Tibial nerve (tissue), 4 donors: Measurements from ENCODE around the gene TMIGD3. TPM values are rescaled to one million over a fixed set of nuclear protein-coding genes. Genes with fewer than 3 reads are reported as not detected.

ENCODE experiments used
- DNase-seq, 2 donors: peaks; one replicate each; pipeline ENCODE4 v3.0.0-alpha.2; 2019; ENCODE audit warnings: low spot score in 2 of 2
- H3K27ac ChIP-seq, 4 donors: fragments of 200-600 bp; sonication (generic) in 3 of 4; one replicate each; pipeline ENCODE4 v1.5.1; 2017 to 2019; ENCODE audit warnings: mild to moderate bottlenecking in 1 of 4
- H3K27me3 ChIP-seq, 2 donors: fragments of 200-600 bp; sonication (generic) in 1 of 2; one replicate each; pipeline versions ENCODE4 v1.5.1 to v1.6.0; 2017 to 2019
- H3K36me3 ChIP-seq, 3 donors: fragments of 200-600 bp; sonication (generic); one replicate each; pipeline ENCODE4 v1.5.1; 2018 to 2019
- H3K4me1 ChIP-seq, 4 donors: fragments of 200-600 bp; sonication (generic) in 3 of 4; one replicate each; pipeline ENCODE4 v1.5.1; 2017 to 2019
- H3K4me3 ChIP-seq, 4 donors: fragments of 200-600 bp; sonication (generic) in 3 of 4; one replicate each; pipeline ENCODE4 v1.5.1; 2017 to 2019; ENCODE audit warnings: mild to moderate bottlenecking in 1 of 4, moderate library complexity in 1 of 4
- H3K9me3 ChIP-seq, 4 donors: fragments of 200-600 bp; sonication (generic) in 3 of 4; one replicate each; pipeline ENCODE4 v1.5.1; 2017 to 2019
- EP300 ChIP-seq, 2 donors: sonication (generic); formaldehyde crosslinking; IDR thresholded peaks; one replicate each; pipeline ENCODE4 v1.6.1; 2017; ENCODE audit warnings: antibody characterized with exemption in 2 of 2, mild to moderate bottlenecking in 1 of 2
- POLR2A ChIP-seq, 2 donors: fragments of 450-650 bp; IDR thresholded peaks; one replicate each; pipeline ENCODE4 v1.6.1; 2017; ENCODE audit warnings: antibody characterized with exemption in 2 of 2, mild to moderate bottlenecking in 2 of 2, moderate library complexity in 2 of 2
- WGBS, 2 donors: methylation state at CpG; one replicate each; pipeline ENCODE4 v1.1.5; 2018; 5-methylcytosine and 5-hydroxymethylcytosine counted together
- total RNA-seq, 4 donors: library from RNA; depleted of rRNA; stranded (reverse); fragments of >200 nt; gene quantifications; one replicate each; pipeline ENCODE4 v1.1.0, GENCODE V29; 2016
- TF ChIP-seq, protein P1 (sequence below), 5 experiments: fragments of 200-600 bp in 3 of 5; fragments of 450-650 bp in 2 of 5; sonication (generic) in 3 of 5; IDR thresholded peaks; one replicate each; pipeline ENCODE4 v1.5.1; 2016 to 2019; ENCODE audit warnings: antibody characterized with exemption in 5 of 5, mild to moderate bottlenecking in 3 of 5, moderate library complexity in 2 of 5

Gene TMIGD3
- total RNA-seq, 4 donors from 2014 or later = 0.59 to 9.6 (median 2.3) TPM

DNA sequence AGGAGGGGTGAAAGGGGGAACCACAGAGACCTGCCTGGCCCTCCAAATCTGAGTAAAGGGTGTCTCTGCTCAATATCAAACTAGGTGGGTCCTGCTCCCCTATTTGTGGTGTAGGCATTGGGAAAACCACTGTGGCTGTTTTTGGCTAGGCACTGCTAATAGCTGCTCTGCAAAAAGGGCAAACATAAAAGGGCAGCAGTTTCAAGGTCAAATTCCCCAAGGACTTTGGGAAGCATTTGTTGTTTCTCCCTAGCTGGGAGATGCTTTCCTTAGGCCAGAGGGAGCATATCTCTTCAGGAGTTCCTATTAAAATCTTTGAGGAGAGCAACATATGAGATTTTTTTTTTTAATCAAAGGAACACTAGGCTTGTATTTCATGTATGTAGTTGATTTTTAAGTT lies 27.2 kb downstream of the TMIGD3 start:
- Histone ChIP-seq H3K36me3 (peaks cover 0 to 30% (median 0%) of the 10 kb centered on the region in 3 donors), H3K27ac (peak overlapping the region in 3 of 4 donors; percentile 43 to 71 (median 57)), H3K4me3 (peak overlapping the region in 1 of 4 donors; percentile 34), H3K4me1 (peaks cover 0 to 14% (median 7%) of the 10 kb centered on the region in 4 donors), H3K9me3 (no peaks in the 10 kb centered on the region), H3K27me3 (no peaks in the 10 kb centered on the region)
- DNase-seq = no peak
- no peak for TF ChIP-seq POLR2A (IDR thresholded peaks at IDR 0.05)
- TF ChIP-seq EP300 (IDR thresholded peaks at IDR 0.05) = no peak
- TF ChIP-seq, protein P1, sequence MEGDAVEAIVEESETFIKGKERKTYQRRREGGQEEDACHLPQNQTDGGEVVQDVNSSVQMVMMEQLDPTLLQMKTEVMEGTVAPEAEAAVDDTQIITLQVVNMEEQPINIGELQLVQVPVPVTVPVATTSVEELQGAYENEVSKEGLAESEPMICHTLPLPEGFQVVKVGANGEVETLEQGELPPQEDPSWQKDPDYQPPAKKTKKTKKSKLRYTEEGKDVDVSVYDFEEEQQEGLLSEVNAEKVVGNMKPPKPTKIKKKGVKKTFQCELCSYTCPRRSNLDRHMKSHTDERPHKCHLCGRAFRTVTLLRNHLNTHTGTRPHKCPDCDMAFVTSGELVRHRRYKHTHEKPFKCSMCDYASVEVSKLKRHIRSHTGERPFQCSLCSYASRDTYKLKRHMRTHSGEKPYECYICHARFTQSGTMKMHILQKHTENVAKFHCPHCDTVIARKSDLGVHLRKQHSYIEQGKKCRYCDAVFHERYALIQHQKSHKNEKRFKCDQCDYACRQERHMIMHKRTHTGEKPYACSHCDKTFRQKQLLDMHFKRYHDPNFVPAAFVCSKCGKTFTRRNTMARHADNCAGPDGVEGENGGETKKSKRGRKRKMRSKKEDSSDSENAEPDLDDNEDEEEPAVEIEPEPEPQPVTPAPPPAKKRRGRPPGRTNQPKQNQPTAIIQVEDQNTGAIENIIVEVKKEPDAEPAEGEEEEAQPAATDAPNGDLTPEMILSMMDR (IDR thresholded peaks at IDR 0.05) = no peak

DNA sequence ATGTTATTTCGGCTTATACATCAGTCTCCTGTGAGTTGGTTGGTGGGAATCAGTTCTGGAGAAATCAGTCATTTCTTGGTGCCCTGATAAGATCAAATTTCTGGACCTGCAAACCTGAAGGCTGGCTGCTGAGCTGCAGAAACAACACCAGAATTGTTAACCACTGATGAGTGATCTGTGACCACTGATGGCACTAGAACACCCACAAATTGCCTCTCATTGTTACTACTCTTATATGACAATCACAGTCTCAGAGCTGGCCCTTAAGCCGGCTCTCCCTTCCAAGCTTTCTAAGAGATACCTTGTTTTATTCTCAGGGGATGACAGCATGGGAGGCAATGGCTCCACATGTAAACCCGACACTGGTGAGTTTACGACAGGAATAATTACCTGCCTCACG lies 27.7 kb downstream of the TMIGD3 start:
- DNase-seq = no peak
- H3K4me1 ChIP-seq = peaks cover 0 to 14% (median 7%) of the 10 kb centered on the region in 4 donors
- H3K9me3 ChIP-seq = no peaks in the 10 kb centered on the region
- H3K4me3 ChIP-seq = peak overlapping the region in 1 of 4 donors; percentile 34
- TF ChIP-seq POLR2A (IDR thresholded peaks at IDR 0.05) (no peak), EP300 (IDR thresholded peaks at IDR 0.05) (no peak)
- TF ChIP-seq, protein P1 (IDR thresholded peaks at IDR 0.05) = no peak
- peaks cover 0 to 35% (median 0%) of the 10 kb centered on the region in 3 donors for H3K36me3 ChIP-seq
- WGBS, 2 donors = 72 to 82% methylated on average over 5 of the region's 5 CpGs
- no peaks in the 10 kb centered on the region for H3K27me3 ChIP-seq
- peak overlapping the region in 3 of 4 donors; percentile 57 to 71 (median 64) for H3K27ac ChIP-seq

DNA sequence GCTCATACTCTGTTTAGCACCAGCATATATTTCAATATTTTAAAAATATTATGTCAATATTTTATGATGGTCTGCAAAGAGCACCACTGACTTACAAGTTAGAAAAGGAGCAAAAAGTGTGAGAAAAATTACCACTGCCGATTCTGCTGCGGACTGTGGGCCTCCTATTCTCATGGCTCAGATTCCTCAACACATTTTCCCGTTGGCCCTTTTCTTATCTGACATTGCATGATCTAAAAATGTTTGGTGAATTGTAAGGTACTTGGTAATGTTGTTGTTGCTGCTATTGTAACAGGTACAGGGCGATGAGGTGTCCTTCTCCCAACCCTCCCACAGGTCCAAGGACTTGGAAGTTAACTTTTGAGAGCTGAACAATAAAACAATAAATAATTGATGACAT lies 28.9 kb downstream of the TMIGD3 start:
- DNase-seq = no peak
- Histone ChIP-seq H3K27me3 (no peaks in the 10 kb centered on the region), H3K4me3 (peak overlapping the region in 3 of 4 donors; percentile 16 to 34 (median 16)), H3K36me3 (peaks cover 0 to 47% (median 0%) of the 10 kb centered on the region in 3 donors), H3K4me1 (peaks cover 0 to 14% (median 7%) of the 10 kb centered on the region in 4 donors), H3K27ac (peak overlapping the region in 3 of 4 donors; percentile 63 to 71 (median 64)), H3K9me3 (no peaks in the 10 kb centered on the region)
- 55 to 64% methylated on average over 4 of the region's 4 CpGs for WGBS, 2 donors
- TF ChIP-seq POLR2A (IDR thresholded peaks at IDR 0.05) (no peak), EP300 (IDR thresholded peaks at IDR 0.05) (no peak)
- TF ChIP-seq, protein P1 (IDR thresholded peaks at IDR 0.05) = no peak

DNA sequence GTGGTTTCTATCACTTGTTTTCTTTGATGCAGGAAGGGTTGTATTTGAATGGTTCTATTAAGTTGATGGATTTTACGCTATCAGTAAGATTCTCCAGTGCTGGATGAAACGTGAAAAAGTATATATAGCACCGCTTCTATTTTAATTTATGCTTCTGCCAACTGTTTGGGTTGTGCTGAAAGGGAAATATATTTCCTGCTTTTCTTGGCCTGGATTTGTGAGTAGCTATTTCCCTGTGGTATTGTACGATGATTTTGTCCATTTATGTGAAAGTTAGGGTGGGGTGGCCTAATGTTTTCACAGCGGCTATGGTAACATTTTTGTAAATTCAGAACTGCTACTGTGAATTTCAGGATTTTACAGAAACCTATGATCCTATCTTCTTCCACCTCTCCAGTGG lies 29.3 kb downstream of the TMIGD3 start:
- Histone ChIP-seq H3K27ac (peak overlapping the region; percentile 15 to 71 (median 64)), H3K36me3 (peaks cover 0 to 51% (median 0%) of the 10 kb centered on the region in 3 donors), H3K9me3 (no peaks in the 10 kb centered on the region), H3K4me3 (peak overlapping the region; percentile 12 to 34 (median 16)), H3K27me3 (no peaks in the 10 kb centered on the region), H3K4me1 (peaks cover 0 to 14% (median 7%) of the 10 kb centered on the region in 4 donors)
- TF ChIP-seq EP300 (IDR thresholded peaks at IDR 0.05) (no peak), POLR2A (IDR thresholded peaks at IDR 0.05) (no peak)
- TF ChIP-seq, protein P1 (IDR thresholded peaks at IDR 0.05) = no peak
- DNase-seq = no peak
- WGBS, 2 donors = 37 to 52% methylated on average over 5 of the region's 5 CpGs

DNA sequence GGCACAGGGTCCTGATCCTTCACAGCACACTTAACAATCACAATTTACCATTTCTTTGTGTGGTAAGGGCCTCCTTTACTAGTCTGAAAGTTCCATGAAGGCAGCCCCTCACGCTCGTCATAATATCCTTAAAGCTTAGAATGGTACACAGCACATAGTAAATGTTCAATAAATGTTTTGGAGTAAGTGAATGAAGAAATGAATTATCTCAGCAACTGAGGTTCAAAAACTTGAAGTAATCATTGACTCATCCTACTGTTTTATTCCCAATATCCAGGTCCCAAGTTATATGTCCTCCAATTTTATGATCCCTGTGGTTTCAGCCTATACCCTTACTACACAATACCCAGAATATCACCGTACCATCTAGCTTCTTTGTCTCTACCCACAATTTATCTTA lies 31.9 kb downstream of the TMIGD3 start:
- TF ChIP-seq EP300 (IDR thresholded peaks at IDR 0.05) = no peak
- no peak for TF ChIP-seq POLR2A (IDR thresholded peaks at IDR 0.05)
- TF ChIP-seq, protein P1 (IDR thresholded peaks at IDR 0.05) = no peak

More for the DNA sequence above, 31.9 kb downstream of the TMIGD3 start:
- H3K36me3 ChIP-seq = peaks cover 0 to 60% (median 0%) of the 10 kb centered on the region in 3 donors
- H3K27ac ChIP-seq = peak overlapping the region in 3 of 4 donors; percentile 31 to 61 (median 55)
- H3K9me3 ChIP-seq = no peaks in the 10 kb centered on the region
- H3K4me1 ChIP-seq = peaks cover 0 to 12% (median 3%) of the 10 kb centered on the region in 4 donors
- 97 to 99% methylated on average over 3 of the region's 3 CpGs for WGBS, 2 donors
- no peak overlapping the region for H3K4me3 ChIP-seq
- H3K27me3 ChIP-seq = no peaks in the 10 kb centered on the region
- no peak for DNase-seq
